HG03108 (cell line): ENCODE results near the gene PYHIN1.
"Not testable (repeated sequence)": the region's sequence is repeated elsewhere in the genome, so short reads cannot be mapped to it uniquely, and the experiment has no call there.

ENCODE experiments used
- ATAC-seq: cut with Tn5 transposase; IDR thresholded peaks from one replicate; pipeline ENCODE4 v1.9.1; 2021; ENCODE audit warnings: moderate library complexity; ENCODE audit not compliant: unreplicated experiment

The PYHIN1 gene

DNA sequence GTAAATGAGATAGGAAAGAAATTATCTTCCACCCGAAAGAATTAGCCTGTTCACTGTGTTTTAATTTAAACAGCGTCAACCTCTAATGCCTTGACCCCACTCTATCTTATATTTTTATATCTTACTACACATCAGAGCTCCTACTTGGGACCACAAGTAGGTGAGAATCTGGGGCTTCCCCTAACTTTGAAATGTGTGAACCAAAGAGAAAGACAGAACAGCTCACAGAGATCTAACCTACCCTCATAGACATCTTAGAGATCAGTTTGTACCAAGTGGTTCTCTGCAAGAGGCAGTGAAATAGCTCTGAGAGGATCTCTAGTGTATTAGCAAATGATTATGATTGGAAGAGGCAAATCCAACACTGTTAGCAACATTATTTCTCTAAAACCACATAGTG lies 47.4 kb downstream of the PYHIN1 start:
- ATAC-seq, result no peak

DNA sequence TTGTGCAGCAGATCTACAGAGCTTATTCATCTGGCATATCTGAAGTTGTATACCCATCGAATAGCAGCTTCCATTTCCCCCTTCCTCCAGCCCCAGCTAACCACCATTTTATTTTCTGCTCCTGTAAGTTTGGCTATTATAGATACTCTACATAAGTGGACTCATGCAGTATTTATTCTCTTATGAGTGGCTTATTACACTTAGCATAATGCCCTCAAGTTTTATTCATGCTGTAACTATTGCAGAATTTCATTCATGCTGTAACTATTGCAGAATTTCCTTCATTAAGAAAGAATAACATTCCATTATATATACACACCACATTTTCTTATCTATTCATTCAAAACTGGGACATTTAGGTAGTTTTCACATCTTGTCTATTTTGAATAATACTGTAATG lies 47.9 kb downstream of the PYHIN1 start:
- no peak for ATAC-seq

- no peak for ATAC-seq
Observed at GRCh38 chr1:158983235-158983634, 51.9 kb downstream of the PYHIN1 start.

DNA sequence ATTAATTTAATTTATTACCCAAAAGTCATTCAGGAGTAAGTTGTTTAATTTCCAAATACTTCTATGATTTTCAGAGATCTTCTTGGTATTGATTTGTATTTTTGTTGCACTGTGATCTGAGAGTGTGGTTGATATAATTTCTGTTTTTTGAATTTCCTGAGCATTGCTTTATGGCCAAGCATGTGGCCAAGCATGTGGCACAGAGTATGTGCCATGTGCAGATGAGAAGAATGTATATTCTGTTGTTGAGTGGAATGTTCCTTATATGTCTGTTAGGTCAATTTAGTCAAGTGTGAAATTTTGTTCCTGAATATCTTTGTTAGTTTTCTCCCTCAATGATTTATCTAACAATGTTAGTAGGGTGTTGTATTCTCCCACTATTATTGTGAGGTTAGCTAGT lies 53.0 kb downstream of the PYHIN1 start:
- no peak for ATAC-seq

- no peak for ATAC-seq
Observed at GRCh38 chr1:158989424-158989823, 58.1 kb downstream of the PYHIN1 start.

DNA sequence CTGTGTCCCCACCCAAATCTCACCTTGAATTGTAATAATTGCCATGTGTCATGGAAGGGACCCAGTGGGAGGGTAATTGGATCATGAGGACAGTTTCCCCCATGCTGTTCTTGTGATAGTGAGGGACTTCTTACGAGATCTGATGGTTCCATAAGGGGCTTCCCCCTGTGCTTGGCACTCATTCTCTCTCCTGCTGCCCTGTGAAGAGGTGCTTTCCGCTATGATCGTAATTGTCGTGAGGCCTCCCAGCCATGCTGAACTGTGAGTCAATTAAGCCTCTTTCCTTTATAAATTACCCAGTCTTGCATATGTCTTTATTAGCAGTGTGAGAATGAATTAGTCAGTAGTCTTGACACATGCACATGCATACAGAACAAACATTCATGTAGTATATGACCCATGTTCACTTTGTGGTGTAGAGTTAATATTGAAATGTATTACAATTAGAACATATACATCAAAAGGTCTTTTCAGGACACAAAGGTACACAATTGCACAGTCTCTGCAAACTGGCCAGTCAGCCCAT lies 61.5 kb downstream of the PYHIN1 start:
- ATAC-seq, result no peak

DNA sequence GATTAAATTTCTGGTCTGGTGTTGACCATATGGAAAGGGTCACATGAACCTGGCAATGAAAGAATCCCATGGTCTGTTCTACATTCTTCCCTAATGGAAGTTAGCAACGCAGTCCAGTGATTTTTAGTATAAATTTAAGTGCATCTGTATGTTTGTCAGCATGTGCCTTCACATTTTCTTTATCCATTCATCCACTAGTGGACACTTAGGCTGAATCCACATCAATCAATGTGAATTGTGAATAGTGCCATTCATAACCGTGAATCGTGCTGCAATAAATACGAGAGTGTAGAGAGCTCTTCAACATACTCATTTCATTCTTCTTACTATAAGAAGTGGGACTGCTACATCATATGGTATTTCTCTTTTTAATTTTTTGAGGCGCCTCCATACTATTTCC lies 65.6 kb downstream of the PYHIN1 start:
- no peak for ATAC-seq

DNA sequence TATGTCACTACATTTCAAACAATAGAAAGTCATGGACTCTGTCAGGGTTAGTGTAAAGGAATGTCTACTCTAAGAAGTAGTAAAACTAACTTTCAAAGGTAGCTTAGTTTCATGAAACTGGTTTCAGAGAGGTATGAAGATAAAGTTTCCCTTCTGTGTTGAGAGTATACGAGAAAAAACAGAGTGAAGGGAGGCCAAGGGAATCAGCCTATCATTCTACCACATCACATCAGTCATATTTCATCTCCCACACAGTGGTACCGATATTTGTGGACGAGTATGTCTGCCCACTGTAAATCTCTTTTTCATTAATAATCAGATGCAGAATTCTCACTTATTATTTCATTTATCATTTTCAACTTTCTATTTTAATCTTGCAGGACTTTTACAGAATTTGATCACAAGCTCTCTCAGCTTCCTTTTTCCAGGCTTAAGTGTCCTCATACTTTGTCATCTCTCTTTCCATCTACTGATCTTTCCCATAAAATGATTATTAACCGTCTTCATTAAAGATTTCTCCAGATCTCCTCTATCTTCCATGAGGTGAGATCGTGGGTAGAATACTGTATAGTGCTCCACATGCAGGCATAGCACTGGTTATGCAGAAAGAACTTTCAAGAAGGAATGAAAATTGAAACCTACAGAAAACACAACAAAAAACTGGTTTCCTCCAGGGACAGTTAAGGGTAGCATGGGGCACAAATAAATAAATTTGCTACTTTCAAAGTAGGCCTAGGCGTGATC lies 66.9 kb downstream of the PYHIN1 start:
- no peak for ATAC-seq

- ATAC-seq, result no peak
Observed at GRCh38 chr1:158998781-158999161, 67.4 kb downstream of the PYHIN1 start.

GRCh38 chr1:158999316-159000069 lies 68.1 kb downstream of the PYHIN1 start:
- ATAC-seq, result no peak

- ATAC-seq, result no peak
Observed at GRCh38 chr1:159000070-159000409, 68.7 kb downstream of the PYHIN1 start.

- no peak for ATAC-seq
Observed at GRCh38 chr1:159000625-159001024, 69.3 kb downstream of the PYHIN1 start.

DNA sequence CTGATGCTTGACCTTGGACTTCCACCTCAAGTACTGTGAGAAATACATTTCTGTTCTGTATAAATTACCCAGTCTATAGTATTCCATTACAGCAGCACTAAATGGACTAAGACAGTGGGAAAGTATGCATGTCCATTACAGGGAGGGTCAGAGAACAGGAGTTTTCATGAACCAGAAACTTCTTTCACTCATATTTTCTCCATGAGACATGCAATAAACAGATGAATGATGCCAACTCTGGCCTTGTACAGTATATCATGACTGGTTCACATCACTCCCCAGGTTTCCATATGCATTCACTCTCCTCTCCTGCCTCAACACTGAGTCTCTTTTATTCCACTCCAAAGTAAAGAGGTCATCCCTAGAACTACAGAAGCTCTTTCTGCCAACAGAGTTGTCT lies 73.8 kb downstream of the PYHIN1 start:
- ATAC-seq, result no peak

GRCh38 chr1:159005676-159006075 lies 74.3 kb downstream of the PYHIN1 start:
- no peak for ATAC-seq

DNA sequence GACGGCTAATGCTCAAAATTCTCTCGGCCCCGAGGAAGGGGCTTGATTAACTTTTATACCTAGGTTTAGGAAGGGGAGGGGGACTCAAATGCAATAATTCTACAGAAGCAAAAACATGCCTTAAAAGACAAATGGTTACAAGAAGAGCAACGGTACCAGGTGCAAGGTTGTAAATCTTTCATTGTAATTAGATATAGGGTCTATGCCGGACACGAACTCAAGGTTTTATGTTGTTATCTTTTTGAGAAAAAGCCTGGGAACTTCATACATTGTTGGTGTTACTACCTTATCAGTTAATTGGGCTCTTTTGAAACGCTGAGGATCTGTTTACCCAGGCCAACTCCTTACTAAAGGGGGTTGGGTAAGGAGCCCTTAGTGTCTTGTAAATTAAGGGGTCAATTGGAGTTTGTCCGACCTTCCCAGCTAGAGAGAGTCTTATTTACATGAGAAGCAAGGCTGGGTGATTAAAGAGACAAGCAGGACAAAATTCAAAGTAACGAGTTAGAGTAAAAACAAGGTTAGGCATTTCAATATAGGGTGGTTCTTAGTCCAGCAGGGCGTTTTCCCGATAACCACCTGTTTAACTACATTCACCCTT lies 75.0 kb downstream of the PYHIN1 start:
- not testable (repeated sequence) for ATAC-seq

DNA sequence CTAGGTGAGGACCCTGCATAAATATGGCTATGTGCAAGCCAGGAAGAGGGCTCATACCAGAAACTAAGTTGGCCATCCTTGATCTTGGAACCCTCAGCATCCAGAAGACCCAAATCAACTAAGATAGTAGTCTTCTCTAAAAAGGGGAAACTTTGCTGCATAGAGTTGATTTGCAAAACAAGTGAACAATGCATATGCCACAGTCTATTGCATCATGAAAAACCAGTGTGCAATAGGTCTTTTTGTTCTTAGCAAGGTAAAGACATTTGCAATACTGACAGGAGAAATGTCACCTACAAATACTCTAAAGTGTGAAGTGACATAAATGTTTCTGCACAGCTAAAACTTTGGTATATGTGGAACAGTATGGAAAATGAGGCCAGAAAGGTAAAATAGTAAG lies 76.4 kb downstream of the PYHIN1 start:
- no peak for ATAC-seq

DNA sequence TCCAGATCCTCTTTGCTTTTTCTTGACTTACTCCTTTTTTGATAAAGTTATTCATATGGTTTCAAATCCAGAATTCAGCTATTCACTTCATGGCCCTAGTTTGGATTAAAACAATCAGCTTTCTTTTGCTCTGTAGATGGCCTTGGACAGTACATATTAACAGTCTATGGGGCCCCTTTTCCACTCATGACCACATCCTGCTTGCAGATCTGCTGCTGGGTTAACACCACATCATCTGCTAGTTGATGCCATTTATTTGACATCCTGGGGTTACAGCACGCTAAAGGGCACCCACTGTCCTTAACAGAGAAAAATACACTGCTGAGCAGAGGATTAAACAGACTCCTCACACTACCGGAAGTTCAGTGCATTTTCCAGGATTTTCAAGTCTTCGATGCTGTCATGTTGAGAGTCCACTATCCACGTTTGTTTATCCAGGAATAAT lies 77.4 kb downstream of the PYHIN1 start:
- ATAC-seq, result peak; percentile 80

DNA sequence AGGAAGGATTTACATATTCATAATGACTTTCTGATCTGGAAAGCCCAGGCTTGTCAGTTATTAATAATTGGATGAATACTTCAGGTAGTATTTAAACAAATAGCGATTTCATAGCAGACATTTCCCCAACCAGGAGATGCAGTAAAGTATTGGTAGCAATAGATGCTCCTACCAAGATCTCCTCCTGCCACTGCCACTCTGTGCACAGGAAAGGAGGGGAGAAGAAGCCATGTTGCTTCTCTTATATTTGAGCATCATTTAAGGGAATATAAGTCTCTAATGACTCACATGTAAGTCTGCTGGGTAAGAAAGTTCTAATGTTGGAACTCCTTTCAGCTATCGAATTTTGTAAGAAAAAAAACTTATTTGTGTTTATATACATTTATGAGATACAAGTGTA lies 77.9 kb downstream of the PYHIN1 start:
- no peak for ATAC-seq

GRCh38 chr1:159009704-159010361 lies 78.5 kb downstream of the PYHIN1 start, which contains the start of gene IFI16:
IFI16 (plus strand) TSS chr1:159009907; CDS start chr1:159014681, 4,774 bp downstream.
- peak; percentile 43 for ATAC-seq

DNA sequence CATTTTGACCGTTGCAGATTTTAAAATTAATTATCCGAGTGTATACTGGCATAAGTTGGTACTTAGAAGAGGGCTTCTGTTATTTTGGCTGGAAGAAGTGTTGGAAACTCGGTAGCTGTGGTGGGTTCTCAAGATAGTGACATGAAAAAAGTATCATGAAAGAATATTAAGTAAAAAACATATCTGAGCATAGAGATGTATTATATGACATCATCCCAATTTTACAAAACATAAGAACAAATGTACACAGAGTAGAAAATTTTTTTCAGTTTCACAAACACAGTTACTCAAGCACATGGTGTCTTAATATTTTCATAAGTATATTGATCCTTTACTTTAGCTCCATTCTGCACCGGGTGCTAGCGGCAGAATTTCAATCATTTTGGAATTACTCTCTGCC lies 79.0 kb downstream of the PYHIN1 start:
- ATAC-seq, result no peak

DNA sequence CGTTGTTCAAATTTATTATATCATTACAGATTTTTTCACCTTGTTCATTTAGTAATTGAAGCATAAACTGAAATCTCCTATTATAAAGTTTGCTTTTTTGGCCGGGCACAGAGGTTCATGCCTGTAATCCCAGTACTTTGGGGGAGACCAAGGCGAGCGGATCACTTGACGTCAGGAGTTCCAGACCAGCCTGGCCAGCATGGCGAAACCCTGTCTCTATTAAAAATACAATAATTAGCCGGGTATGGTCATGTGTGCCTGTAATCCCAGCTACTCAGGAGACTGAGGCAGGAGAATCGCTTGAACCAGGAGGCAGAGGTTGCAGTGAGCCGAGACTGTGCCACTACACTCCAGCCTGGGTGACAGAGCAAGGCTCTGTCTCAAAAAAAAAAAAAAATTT lies 79.6 kb downstream of the PYHIN1 start:
- not testable (repeated sequence) for ATAC-seq
